ENCODE data around the gene ETS2. TPM values are rescaled to one million over a fixed set of nuclear protein-coding genes. Genes with fewer than 3 reads are reported as not detected.

Gene ETS2
- total RNA-seq, 1 experiment from 2014 or later: 49.9 TPM

DNA sequence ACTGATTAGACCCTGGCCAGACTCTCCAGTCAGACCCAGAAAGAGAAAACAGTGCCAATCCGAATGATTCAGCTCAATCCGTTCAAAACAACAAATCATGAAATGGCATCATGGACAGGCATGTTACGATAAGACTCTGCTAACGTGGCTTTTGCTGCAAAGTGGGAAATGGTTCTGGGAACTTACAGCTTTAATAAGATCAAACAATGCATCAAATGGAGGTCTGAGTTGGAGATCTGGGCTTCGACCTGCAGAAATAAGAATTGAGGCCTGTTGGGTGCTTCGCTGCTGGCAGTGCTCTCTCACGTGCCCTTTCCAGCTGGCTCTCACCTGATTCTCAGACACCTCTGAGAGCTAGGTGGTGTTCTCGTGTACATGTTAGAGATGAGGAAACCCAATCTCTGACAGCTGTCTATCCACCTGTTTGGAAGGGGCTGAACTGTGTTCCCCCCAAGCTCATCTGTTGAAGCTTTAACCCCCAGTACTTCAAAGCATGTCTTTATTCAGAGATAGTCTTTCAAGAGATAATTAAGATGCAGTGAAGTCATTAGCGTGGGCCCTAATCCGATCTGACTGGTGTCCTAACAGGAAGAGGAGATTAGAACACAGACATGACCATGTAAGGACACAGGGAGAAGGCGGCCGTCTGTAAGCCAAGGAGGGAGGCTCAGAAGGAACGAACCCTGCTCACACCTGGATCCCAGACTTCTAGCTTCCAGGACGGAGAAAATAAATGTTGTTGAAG is 45.5 kb upstream of the ETS2 start:
- Mint-ChIP-seq H3K4me3 (ENCODE audit: low read depth, unreplicated experiment) (no peak overlapping the region), H3K27me3 (ENCODE audit: unreplicated experiment) (no peaks in the 10 kb centered on the region), H3K27ac (ENCODE audit: unreplicated experiment) (no peak overlapping the region), H3K4me1 (ENCODE audit: low read depth, unreplicated experiment) (peaks cover 36% of the 10 kb centered on the region), H3K36me3 (ENCODE audit: insufficient read depth, unreplicated experiment) (peaks cover 7% of the 10 kb centered on the region), H3K9me3 (ENCODE audit: low read depth, unreplicated experiment) (no peaks in the 10 kb centered on the region)
- TF ChIP-seq, protein P1, sequence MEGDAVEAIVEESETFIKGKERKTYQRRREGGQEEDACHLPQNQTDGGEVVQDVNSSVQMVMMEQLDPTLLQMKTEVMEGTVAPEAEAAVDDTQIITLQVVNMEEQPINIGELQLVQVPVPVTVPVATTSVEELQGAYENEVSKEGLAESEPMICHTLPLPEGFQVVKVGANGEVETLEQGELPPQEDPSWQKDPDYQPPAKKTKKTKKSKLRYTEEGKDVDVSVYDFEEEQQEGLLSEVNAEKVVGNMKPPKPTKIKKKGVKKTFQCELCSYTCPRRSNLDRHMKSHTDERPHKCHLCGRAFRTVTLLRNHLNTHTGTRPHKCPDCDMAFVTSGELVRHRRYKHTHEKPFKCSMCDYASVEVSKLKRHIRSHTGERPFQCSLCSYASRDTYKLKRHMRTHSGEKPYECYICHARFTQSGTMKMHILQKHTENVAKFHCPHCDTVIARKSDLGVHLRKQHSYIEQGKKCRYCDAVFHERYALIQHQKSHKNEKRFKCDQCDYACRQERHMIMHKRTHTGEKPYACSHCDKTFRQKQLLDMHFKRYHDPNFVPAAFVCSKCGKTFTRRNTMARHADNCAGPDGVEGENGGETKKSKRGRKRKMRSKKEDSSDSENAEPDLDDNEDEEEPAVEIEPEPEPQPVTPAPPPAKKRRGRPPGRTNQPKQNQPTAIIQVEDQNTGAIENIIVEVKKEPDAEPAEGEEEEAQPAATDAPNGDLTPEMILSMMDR (IDR thresholded peaks at IDR 0.05; ENCODE audit: unreplicated experiment): no peak
- BruUV-seq (replicated peaks): no TSS peak
- no peak for DNase-seq
- CTCF ChIA-PET: no interaction called here
- intact Hi-C loops (cut with micrococcal nuclease; ENCODE audit: unreplicated experiment): no loop called here

DNA sequence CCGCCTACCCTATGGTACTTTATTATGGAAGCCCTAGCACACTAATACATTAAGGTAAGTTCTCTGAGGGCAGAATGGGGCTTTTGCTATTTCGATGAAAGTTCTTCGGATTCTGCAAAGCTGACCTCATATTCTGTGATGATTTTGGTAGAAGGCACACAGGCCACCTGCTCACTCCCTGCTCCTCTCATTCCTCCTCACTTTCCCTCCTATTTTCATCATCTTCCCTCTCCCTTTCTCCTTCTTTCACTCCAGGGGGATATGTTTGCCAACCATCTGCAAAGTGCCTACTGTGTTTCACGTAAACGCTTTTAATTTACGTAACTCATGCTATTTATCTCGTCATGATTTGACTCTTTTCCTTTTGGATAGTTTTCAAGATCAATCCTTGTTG is 45.0 kb upstream of the ETS2 start:
- BruUV-seq (replicated peaks): no TSS peak
- CTCF ChIA-PET: no interaction called here
- Mint-ChIP-seq H3K9me3 (ENCODE audit: low read depth, unreplicated experiment) (no peaks in the 10 kb centered on the region), H3K4me3 (ENCODE audit: low read depth, unreplicated experiment) (no peak overlapping the region), H3K4me1 (ENCODE audit: low read depth, unreplicated experiment) (peaks cover 31% of the 10 kb centered on the region), H3K27ac (ENCODE audit: unreplicated experiment) (no peak overlapping the region), H3K27me3 (ENCODE audit: unreplicated experiment) (no peaks in the 10 kb centered on the region), H3K36me3 (ENCODE audit: insufficient read depth, unreplicated experiment) (peaks cover 4% of the 10 kb centered on the region)
- DNase-seq: no peak
- intact Hi-C loops (cut with micrococcal nuclease; ENCODE audit: unreplicated experiment): no loop called here
- TF ChIP-seq, protein P1 (IDR thresholded peaks at IDR 0.05; ENCODE audit: unreplicated experiment): no peak

DNA sequence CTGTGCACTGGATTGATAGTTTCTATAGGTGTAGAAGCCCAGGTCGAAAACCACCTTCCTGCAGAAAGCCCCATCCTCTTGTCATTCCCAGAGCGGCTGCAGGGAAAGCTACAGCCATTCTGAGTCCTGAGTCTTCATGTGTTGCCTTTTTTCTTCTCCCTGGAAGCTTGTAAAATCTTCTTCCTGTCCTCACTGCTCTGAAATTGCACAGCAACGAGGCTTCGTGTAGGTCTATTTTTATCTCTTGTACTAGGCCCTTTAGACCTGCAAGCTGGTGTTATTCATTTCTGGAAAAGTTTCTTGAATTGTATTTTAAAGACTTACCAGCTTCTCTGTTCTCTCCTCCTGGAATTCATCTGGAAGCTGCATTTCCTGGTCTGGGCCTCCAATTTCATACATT is 44.2 kb upstream of the ETS2 start:
- Mint-ChIP-seq H3K4me3 (ENCODE audit: low read depth, unreplicated experiment) (no peak overlapping the region), H3K27ac (ENCODE audit: unreplicated experiment) (no peak overlapping the region), H3K9me3 (ENCODE audit: low read depth, unreplicated experiment) (no peaks in the 10 kb centered on the region), H3K27me3 (ENCODE audit: unreplicated experiment) (no peaks in the 10 kb centered on the region), H3K4me1 (ENCODE audit: low read depth, unreplicated experiment) (peaks cover 26% of the 10 kb centered on the region), H3K36me3 (ENCODE audit: insufficient read depth, unreplicated experiment) (no peaks in the 10 kb centered on the region)
- no TSS peak for BruUV-seq (replicated peaks)
- CTCF ChIA-PET: interaction anchor here (0.8 kb wide), 1 partner anchor 854 kb away, joined by 4 read pairs; no protein-coding TSS in a partner anchor
- intact Hi-C loops (cut with micrococcal nuclease; ENCODE audit: unreplicated experiment): no loop called here
- TF ChIP-seq, protein P1 (IDR thresholded peaks at IDR 0.05; ENCODE audit: unreplicated experiment): no peak
- DNase-seq: no peak

DNA sequence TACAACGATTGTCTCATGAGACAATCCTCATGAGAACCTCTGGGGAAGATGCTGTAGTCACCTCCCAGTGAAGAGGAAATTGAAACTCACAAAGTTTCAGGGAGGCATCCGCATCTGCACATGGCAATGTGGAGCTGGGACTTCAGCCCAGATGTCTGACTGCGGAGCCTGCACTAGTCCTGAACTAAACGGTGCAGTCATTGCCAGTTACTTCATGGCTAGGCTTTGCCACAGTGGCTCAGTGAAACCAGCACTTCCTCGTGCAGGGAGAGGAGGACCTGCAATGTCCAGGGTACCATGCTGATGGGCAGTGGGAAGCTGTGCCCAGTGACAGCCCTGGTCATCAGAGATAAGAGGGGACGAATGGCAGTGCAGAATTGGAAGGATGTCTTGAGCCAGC is 40.7 kb upstream of the ETS2 start:
- H3K27ac Mint-ChIP-seq (ENCODE audit: unreplicated experiment): no peak overlapping the region
- BruUV-seq (replicated peaks): no TSS peak
- no peaks in the 10 kb centered on the region for H3K27me3 Mint-ChIP-seq (ENCODE audit: unreplicated experiment)
- intact Hi-C loops (cut with micrococcal nuclease; ENCODE audit: unreplicated experiment): no loop called here
- CTCF ChIA-PET: no interaction called here
- peaks cover 4% of the 10 kb centered on the region for H3K36me3 Mint-ChIP-seq (ENCODE audit: insufficient read depth, unreplicated experiment)
- no peak for DNase-seq
- TF ChIP-seq, protein P1 (IDR thresholded peaks at IDR 0.05; ENCODE audit: unreplicated experiment): no peak
- H3K4me1 Mint-ChIP-seq (ENCODE audit: low read depth, unreplicated experiment): peaks cover 27% of the 10 kb centered on the region
- no peak overlapping the region for H3K4me3 Mint-ChIP-seq (ENCODE audit: low read depth, unreplicated experiment)
- H3K9me3 Mint-ChIP-seq (ENCODE audit: low read depth, unreplicated experiment): no peaks in the 10 kb centered on the region

All from Calu3 (cell line).